Mesendoderm (in vitro differentiated cells): ENCODE data around the gene IMMP1L.
"Not testable (repeated sequence)": the region's sequence is repeated elsewhere in the genome, so short reads cannot be mapped to it uniquely, and the experiment has no call there.

Source experiments
- DNase-seq: peaks from one replicate; pipeline ENCODE4 v3.0.0; 2013
- H2AK5ac ChIP-seq: 2 replicates; pipeline ENCODE4 v1.6.1; 2013; ENCODE audit warnings: low read length, inconsistent platforms
- H2BK120ac ChIP-seq: 2 replicates; pipeline ENCODE4 v1.6.1; 2013; ENCODE audit warnings: low read depth, mild to moderate bottlenecking, low read length, moderate library complexity, mixed read lengths
- H2BK15ac ChIP-seq: replicated peaks from 2 replicates; pipeline ENCODE4 v1.6.1; 2013; ENCODE audit warnings: low read depth, mild to moderate bottlenecking, moderate library complexity
- H2BK5ac ChIP-seq: 2 replicates; pipeline ENCODE4 v1.6.1; 2013; ENCODE audit warnings: low read length, inconsistent platforms
- H3K18ac ChIP-seq: 2 replicates; pipeline ENCODE4 v1.6.1; 2013; ENCODE audit warnings: mild to moderate bottlenecking, low read length, mixed read lengths
- H3K23ac ChIP-seq: one replicate; pipeline ENCODE4 v1.6.1; 2013; ENCODE audit warnings: low read length
- H3K27ac ChIP-seq: 2 replicates; pipeline ENCODE4 v1.5.1; 2013; ENCODE audit warnings: low read depth, mild to moderate bottlenecking, inconsistent platforms, low read length, moderate library complexity
- H3K27me3 ChIP-seq: 2 replicates; pipeline ENCODE4 v1.6.1; 2013; ENCODE audit warnings: low read length, control low read depth, mild to moderate bottlenecking, inconsistent platforms; ENCODE audit not compliant: insufficient read depth, poor library complexity
- H3K36me3 ChIP-seq: 2 replicates; pipeline ENCODE4 v1.6.1; 2013; ENCODE audit warnings: low read length, inconsistent platforms; ENCODE audit not compliant: control insufficient read depth, insufficient read depth
- H3K4ac ChIP-seq: one replicate; pipeline ENCODE4 v1.6.1; 2013; ENCODE audit warnings: low read depth, mild to moderate bottlenecking, low read length, moderate library complexity
- H3K4me1 ChIP-seq: 2 replicates; pipeline ENCODE4 v1.6.1; 2013; ENCODE audit warnings: low read depth, low read length, inconsistent platforms; ENCODE audit not compliant: control insufficient read depth
- H3K4me2 ChIP-seq: 2 replicates; pipeline ENCODE4 v1.6.1; 2013; ENCODE audit warnings: low read length
- H3K4me3 ChIP-seq: 2 replicates; pipeline ENCODE4 v1.5.1; 2013; ENCODE audit warnings: mild to moderate bottlenecking, low read length
- H3K56ac ChIP-seq: one replicate; pipeline ENCODE4 v1.6.1; 2013; ENCODE audit warnings: low read length
- H3K79me1 ChIP-seq: 2 replicates; pipeline ENCODE4 v1.6.1; 2013; ENCODE audit warnings: low read length, inconsistent platforms
- H3K79me2 ChIP-seq: 2 replicates; pipeline ENCODE4 v1.6.1; 2013; ENCODE audit warnings: mild to moderate bottlenecking, low read length; ENCODE audit not compliant: control insufficient read depth, insufficient read depth
- H3K9ac ChIP-seq: 2 replicates; pipeline ENCODE4 v1.6.1; 2013; ENCODE audit warnings: low read length, inconsistent platforms
- H4K5ac ChIP-seq: one replicate; pipeline ENCODE4 v1.6.1; 2013; ENCODE audit warnings: low read length
- H4K8ac ChIP-seq: one replicate; pipeline ENCODE4 v1.6.1; 2013; ENCODE audit warnings: low read depth, mild to moderate bottlenecking, control low read depth, low read length, moderate library complexity
- WGBS: extraction: QIAGEN DNeasy Blood & Tissue Kit; methylation state at CpG from one replicate; pipeline ENCODE4 v1.1.7; 2013; ENCODE audit warnings: low lambda C conversion rate, missing lambda C conversion rate; ENCODE audit not compliant: insufficient coverage; ENCODE audit errors: extremely low coverage; 5-methylcytosine and 5-hydroxymethylcytosine counted together

Gene IMMP1L

DNA sequence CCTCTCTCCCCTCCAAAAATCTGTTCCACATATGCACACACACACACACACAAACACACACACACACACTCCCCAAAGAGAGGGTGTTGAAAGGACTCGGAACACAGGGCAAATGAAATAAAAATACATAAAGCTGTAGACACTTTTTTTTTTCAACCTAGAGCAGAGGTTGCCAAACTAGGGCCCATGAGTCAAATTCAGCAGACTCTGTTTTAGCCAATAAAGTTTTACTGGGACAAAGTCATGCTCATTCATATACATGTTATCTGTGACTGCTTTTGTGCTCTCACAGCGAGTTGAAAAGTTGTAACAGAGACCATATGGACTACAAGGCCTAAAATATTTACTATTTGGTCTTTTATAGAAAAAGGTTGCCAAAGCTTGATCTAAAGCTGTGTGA lies 8.9 kb downstream of the IMMP1L start:
- WGBS: no CpG with 5 or more reads among the region's 2 CpGs

GRCh38 chr11:31499576-31500178 lies 9.7 kb downstream of the IMMP1L start:
- H3K27me3 ChIP-seq: no peaks in the 10 kb centered on the region
- no CpG with 5 or more reads among the region's 3 CpGs for WGBS
- H3K9ac ChIP-seq: no peak overlapping the region
- H3K23ac ChIP-seq: no peak overlapping the region
- H3K4me1 ChIP-seq: no peaks in the 10 kb centered on the region
- H3K4ac ChIP-seq: no peak overlapping the region
- H2BK5ac ChIP-seq: no peak overlapping the region
- H2BK120ac ChIP-seq: no peak overlapping the region
- no peak overlapping the region for H4K8ac ChIP-seq
- no peak overlapping the region for H2AK5ac ChIP-seq
- no peak overlapping the region for H3K4me2 ChIP-seq
- no peak overlapping the region for H2BK15ac ChIP-seq
- H3K4me3 ChIP-seq: no peak overlapping the region
- peaks cover 4% of the 10 kb centered on the region for H3K79me2 ChIP-seq
- no peaks in the 10 kb centered on the region for H3K36me3 ChIP-seq
- DNase-seq: no peak
- H4K5ac ChIP-seq: no peak overlapping the region
- H3K18ac ChIP-seq: no peak overlapping the region
- H3K56ac ChIP-seq: no peak overlapping the region
- peaks cover 1% of the 10 kb centered on the region for H3K79me1 ChIP-seq
- no peak overlapping the region for H3K27ac ChIP-seq

More for the DNA sequence above, 8.9 kb downstream of the IMMP1L start:
- peaks cover 1% of the 10 kb centered on the region for H3K79me1 ChIP-seq
- H2BK5ac ChIP-seq: no peak overlapping the region
- H3K4ac ChIP-seq: no peak overlapping the region
- no peak overlapping the region for H3K9ac ChIP-seq
- H3K18ac ChIP-seq: no peak overlapping the region
- no peak overlapping the region for H2BK15ac ChIP-seq
- H3K27me3 ChIP-seq: no peaks in the 10 kb centered on the region
- no peak overlapping the region for H3K4me2 ChIP-seq
- H3K4me3 ChIP-seq: no peak overlapping the region
- H3K23ac ChIP-seq: no peak overlapping the region
- H3K36me3 ChIP-seq: no peaks in the 10 kb centered on the region
- peaks cover 8% of the 10 kb centered on the region for H3K79me2 ChIP-seq
- no peak for DNase-seq
- H4K5ac ChIP-seq: no peak overlapping the region
- no peak overlapping the region for H2AK5ac ChIP-seq
- H2BK120ac ChIP-seq: no peak overlapping the region
- H4K8ac ChIP-seq: no peak overlapping the region
- H3K4me1 ChIP-seq: no peaks in the 10 kb centered on the region
- H3K56ac ChIP-seq: no peak overlapping the region
- H3K27ac ChIP-seq: no peak overlapping the region

GRCh38 chr11:31493762-31494161 lies 15.7 kb downstream of the IMMP1L start:
- not testable (repeated sequence) for H4K5ac ChIP-seq, H3K27ac ChIP-seq, H3K56ac ChIP-seq, H3K4me3 ChIP-seq, H3K4me1 ChIP-seq, H3K36me3 ChIP-seq, H3K27me3 ChIP-seq, H3K9ac ChIP-seq, H2BK120ac ChIP-seq, DNase-seq, H3K23ac ChIP-seq, H2BK15ac ChIP-seq, H3K4me2 ChIP-seq, H3K4ac ChIP-seq, H3K79me2 ChIP-seq, H2AK5ac ChIP-seq, H3K79me1 ChIP-seq, H3K18ac ChIP-seq, H4K8ac ChIP-seq, H2BK5ac ChIP-seq
- no CpG with 5 or more reads among the region's 4 CpGs for WGBS

GRCh38 chr11:31493235-31493634 lies 16.2 kb downstream of the IMMP1L start:
- Histone ChIP-seq H3K79me2 (no peaks in the 10 kb centered on the region), H4K5ac (no peak overlapping the region), H3K18ac (no peak overlapping the region), H3K27ac (no peak overlapping the region), H2BK15ac (no peak overlapping the region), H4K8ac (no peak overlapping the region), H3K4me1 (peaks cover 2% of the 10 kb centered on the region), H3K27me3 (no peaks in the 10 kb centered on the region), H3K23ac (no peak overlapping the region), H2BK120ac (no peak overlapping the region), H3K79me1 (peaks cover 2% of the 10 kb centered on the region), H2AK5ac (no peak overlapping the region), H2BK5ac (no peak overlapping the region), H3K4me2 (no peak overlapping the region), H3K4ac (no peak overlapping the region), H3K4me3 (no peak overlapping the region), H3K9ac (no peak overlapping the region), H3K56ac (no peak overlapping the region), H3K36me3 (no peaks in the 10 kb centered on the region)
- no peak for DNase-seq
- no CpG with 5 or more reads among the region's 4 CpGs for WGBS

- H2AK5ac ChIP-seq: no peak overlapping the region
- no peak for DNase-seq
- H4K8ac ChIP-seq: no peak overlapping the region
- no peak overlapping the region for H3K56ac ChIP-seq
- no CpG with 5 or more reads among the region's 2 CpGs for WGBS
- H3K4me2 ChIP-seq: no peak overlapping the region
- no peak overlapping the region for H3K4me3 ChIP-seq
- H4K5ac ChIP-seq: no peak overlapping the region
- H3K4ac ChIP-seq: no peak overlapping the region
- no peaks in the 10 kb centered on the region for H3K27me3 ChIP-seq
- no peak overlapping the region for H2BK15ac ChIP-seq
- H3K27ac ChIP-seq: no peak overlapping the region
- no peak overlapping the region for H3K23ac ChIP-seq
- peaks cover 2% of the 10 kb centered on the region for H3K4me1 ChIP-seq
- no peak overlapping the region for H3K18ac ChIP-seq
- no peaks in the 10 kb centered on the region for H3K36me3 ChIP-seq
- H3K79me1 ChIP-seq: peaks cover 2% of the 10 kb centered on the region
- no peak overlapping the region for H2BK5ac ChIP-seq
- no peak overlapping the region for H3K9ac ChIP-seq
- H3K79me2 ChIP-seq: no peaks in the 10 kb centered on the region
- no peak overlapping the region for H2BK120ac ChIP-seq
These were observed 17.0 kb downstream of the IMMP1L start for GRCh38 chr11:31492320-31492913.

DNA sequence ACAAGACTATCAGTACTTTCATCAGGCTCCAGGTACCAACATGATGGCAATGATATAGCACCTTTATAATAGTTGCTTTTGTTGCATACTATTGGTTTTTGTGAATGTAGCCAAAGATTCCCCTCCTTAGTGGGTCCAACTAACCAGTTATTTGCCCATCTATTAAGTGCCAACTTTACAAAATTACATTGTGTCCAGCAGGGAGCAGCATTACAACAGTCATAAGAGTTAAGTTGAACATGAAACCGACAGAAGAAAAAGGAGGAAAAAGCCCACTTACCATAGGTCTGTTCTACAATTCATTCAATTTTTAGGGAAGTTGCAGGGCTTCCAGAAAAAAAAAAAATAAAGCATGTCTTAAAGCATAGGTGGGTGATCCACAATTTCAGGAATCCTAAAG lies 21.6 kb downstream of the IMMP1L start:
- no peaks in the 10 kb centered on the region for H3K79me2 ChIP-seq
- no peaks in the 10 kb centered on the region for H3K79me1 ChIP-seq
- H4K5ac ChIP-seq: no peak overlapping the region
- H3K56ac ChIP-seq: no peak overlapping the region
- no peak overlapping the region for H3K27ac ChIP-seq
- H3K23ac ChIP-seq: no peak overlapping the region
- no peak overlapping the region for H3K9ac ChIP-seq
- no peak overlapping the region for H3K4me3 ChIP-seq
- H3K27me3 ChIP-seq: no peaks in the 10 kb centered on the region
- H2AK5ac ChIP-seq: no peak overlapping the region
- DNase-seq: peak; percentile 68
- no peak overlapping the region for H2BK15ac ChIP-seq
- H4K8ac ChIP-seq: no peak overlapping the region
- H3K4ac ChIP-seq: no peak overlapping the region
- no peak overlapping the region for H3K18ac ChIP-seq
- no peak overlapping the region for H2BK120ac ChIP-seq
- peaks cover 2% of the 10 kb centered on the region for H3K4me1 ChIP-seq
- no peaks in the 10 kb centered on the region for H3K36me3 ChIP-seq
- no peak overlapping the region for H2BK5ac ChIP-seq
- no peak overlapping the region for H3K4me2 ChIP-seq
- WGBS: no CpG with 5 or more reads among the region's 1 CpG
